ENCODE measurements around the gene GYS1. TPM values are rescaled to one million over a fixed set of nuclear protein-coding genes. Genes with fewer than 3 reads are reported as not detected.

The GYS1 gene
- total and polyA plus RNA-seq, 10 of the 15 experiments (the other 5 are each of a cell fraction or from before 2014, with no cell fraction given) = 3.7 to 62.0 (median 37.3) TPM

DNA sequence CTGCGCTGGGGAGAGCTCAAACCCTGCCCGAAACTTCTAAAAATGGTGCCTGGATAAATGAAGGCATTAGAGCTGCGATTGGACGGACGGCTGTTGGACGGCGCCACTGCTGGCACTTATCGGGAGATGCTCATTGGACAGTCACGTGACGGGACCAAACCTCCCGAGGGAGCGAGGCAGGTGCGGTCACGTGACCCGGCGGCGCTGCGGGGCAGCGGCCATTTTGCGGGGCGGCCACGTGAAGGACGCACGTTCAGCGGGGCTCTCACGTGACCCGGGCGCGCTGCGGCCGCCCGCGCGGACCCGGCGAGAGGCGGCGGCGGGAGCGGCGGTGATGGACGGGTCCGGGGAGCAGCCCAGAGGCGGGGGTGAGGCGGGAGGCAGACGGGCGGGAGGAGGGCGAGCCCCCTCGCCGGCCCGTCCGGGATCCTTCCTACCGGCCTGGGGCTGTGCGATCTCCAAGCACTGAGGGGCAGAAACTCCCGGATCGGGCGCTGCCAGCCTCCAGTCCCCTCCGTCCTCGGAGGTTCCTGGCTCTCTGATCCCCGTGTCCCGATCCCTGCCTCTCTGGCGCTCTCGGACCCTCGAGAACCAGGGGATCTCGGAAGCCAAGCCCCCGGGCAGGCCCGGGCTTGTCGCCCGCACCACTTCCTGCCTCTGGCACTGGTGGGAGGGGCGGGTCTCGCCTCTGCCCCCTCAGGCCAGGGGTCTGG, 38.4 kb downstream of the GYS1 start, which contains the start of gene BAX (continued):
- TF ChIP-seq, protein P1, sequence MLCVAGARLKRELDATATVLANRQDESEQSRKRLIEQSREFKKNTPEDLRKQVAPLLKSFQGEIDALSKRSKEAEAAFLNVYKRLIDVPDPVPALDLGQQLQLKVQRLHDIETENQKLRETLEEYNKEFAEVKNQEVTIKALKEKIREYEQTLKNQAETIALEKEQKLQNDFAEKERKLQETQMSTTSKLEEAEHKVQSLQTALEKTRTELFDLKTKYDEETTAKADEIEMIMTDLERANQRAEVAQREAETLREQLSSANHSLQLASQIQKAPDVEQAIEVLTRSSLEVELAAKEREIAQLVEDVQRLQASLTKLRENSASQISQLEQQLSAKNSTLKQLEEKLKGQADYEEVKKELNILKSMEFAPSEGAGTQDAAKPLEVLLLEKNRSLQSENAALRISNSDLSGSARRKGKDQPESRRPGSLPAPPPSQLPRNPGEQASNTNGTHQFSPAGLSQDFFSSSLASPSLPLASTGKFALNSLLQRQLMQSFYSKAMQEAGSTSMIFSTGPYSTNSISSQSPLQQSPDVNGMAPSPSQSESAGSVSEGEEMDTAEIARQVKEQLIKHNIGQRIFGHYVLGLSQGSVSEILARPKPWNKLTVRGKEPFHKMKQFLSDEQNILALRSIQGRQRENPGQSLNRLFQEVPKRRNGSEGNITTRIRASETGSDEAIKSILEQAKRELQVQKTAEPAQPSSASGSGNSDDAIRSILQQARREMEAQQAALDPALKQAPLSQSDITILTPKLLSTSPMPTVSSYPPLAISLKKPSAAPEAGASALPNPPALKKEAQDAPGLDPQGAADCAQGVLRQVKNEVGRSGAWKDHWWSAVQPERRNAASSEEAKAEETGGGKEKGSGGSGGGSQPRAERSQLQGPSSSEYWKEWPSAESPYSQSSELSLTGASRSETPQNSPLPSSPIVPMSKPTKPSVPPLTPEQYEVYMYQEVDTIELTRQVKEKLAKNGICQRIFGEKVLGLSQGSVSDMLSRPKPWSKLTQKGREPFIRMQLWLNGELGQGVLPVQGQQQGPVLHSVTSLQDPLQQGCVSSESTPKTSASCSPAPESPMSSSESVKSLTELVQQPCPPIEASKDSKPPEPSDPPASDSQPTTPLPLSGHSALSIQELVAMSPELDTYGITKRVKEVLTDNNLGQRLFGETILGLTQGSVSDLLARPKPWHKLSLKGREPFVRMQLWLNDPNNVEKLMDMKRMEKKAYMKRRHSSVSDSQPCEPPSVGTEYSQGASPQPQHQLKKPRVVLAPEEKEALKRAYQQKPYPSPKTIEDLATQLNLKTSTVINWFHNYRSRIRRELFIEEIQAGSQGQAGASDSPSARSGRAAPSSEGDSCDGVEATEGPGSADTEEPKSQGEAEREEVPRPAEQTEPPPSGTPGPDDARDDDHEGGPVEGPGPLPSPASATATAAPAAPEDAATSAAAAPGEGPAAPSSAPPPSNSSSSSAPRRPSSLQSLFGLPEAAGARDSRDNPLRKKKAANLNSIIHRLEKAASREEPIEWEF (IDR thresholded peaks at IDR 0.05; ENCODE audit: insufficient replicate concordance, low read depth, low read length) = no peak
- TF ChIP-seq, protein P2, sequence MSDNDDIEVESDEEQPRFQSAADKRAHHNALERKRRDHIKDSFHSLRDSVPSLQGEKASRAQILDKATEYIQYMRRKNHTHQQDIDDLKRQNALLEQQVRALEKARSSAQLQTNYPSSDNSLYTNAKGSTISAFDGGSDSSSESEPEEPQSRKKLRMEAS (IDR thresholded peaks at IDR 0.05; ENCODE audit: low read depth, low read length) = peak; percentile 98
- TF ChIP-seq GABPA (IDR thresholded peaks at IDR 0.05; ENCODE audit: low read depth) = no peak
- TF ChIP-seq CBX5 (IDR thresholded peaks at IDR 0.05; ENCODE audit: low read depth) = no peak
- TF ChIP-seq, protein P3, sequence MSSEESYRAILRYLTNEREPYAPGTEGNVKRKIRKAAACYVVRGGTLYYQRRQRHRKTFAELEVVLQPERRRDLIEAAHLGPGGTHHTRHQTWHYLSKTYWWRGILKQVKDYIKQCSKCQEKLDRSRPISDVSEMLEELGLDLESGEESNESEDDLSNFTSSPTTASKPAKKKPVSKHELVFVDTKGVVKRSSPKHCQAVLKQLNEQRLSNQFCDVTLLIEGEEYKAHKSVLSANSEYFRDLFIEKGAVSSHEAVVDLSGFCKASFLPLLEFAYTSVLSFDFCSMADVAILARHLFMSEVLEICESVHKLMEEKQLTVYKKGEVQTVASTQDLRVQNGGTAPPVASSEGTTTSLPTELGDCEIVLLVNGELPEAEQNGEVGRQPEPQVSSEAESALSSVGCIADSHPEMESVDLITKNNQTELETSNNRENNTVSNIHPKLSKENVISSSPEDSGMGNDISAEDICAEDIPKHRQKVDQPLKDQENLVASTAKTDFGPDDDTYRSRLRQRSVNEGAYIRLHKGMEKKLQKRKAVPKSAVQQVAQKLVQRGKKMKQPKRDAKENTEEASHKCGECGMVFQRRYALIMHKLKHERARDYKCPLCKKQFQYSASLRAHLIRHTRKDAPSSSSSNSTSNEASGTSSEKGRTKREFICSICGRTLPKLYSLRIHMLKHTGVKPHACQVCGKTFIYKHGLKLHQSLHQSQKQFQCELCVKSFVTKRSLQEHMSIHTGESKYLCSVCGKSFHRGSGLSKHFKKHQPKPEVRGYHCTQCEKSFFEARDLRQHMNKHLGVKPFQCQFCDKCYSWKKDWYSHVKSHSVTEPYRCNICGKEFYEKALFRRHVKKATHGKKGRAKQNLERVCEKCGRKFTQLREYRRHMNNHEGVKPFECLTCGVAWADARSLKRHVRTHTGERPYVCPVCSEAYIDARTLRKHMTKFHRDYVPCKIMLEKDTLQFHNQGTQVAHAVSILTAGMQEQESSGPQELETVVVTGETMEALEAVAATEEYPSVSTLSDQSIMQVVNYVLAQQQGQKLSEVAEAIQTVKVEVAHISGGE (CRISPR knock-in tag; IDR thresholded peaks at IDR 0.05) = peak; percentile 80
- TF ChIP-seq, protein P4, sequence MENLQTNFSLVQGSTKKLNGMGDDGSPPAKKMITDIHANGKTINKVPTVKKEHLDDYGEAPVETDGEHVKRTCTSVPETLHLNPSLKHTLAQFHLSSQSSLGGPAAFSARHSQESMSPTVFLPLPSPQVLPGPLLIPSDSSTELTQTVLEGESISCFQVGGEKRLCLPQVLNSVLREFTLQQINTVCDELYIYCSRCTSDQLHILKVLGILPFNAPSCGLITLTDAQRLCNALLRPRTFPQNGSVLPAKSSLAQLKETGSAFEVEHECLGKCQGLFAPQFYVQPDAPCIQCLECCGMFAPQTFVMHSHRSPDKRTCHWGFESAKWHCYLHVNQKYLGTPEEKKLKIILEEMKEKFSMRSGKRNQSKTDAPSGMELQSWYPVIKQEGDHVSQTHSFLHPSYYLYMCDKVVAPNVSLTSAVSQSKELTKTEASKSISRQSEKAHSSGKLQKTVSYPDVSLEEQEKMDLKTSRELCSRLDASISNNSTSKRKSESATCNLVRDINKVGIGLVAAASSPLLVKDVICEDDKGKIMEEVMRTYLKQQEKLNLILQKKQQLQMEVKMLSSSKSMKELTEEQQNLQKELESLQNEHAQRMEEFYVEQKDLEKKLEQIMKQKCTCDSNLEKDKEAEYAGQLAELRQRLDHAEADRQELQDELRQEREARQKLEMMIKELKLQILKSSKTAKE (IDR thresholded peaks at IDR 0.05; ENCODE audit: low read depth, poor library complexity, severe bottlenecking) = peak; percentile 56
- TF ChIP-seq MYC (IDR thresholded peaks at IDR 0.05; ENCODE audit: insufficient read depth, insufficient read length, insufficient replicate concordance, low read length, severe bottlenecking) = peak; percentile 53
- no peak for TF ChIP-seq WRNIP1 (IDR thresholded peaks at IDR 0.05; ENCODE audit: borderline replicate concordance, low read depth, low read length)
- TF ChIP-seq, protein P5, sequence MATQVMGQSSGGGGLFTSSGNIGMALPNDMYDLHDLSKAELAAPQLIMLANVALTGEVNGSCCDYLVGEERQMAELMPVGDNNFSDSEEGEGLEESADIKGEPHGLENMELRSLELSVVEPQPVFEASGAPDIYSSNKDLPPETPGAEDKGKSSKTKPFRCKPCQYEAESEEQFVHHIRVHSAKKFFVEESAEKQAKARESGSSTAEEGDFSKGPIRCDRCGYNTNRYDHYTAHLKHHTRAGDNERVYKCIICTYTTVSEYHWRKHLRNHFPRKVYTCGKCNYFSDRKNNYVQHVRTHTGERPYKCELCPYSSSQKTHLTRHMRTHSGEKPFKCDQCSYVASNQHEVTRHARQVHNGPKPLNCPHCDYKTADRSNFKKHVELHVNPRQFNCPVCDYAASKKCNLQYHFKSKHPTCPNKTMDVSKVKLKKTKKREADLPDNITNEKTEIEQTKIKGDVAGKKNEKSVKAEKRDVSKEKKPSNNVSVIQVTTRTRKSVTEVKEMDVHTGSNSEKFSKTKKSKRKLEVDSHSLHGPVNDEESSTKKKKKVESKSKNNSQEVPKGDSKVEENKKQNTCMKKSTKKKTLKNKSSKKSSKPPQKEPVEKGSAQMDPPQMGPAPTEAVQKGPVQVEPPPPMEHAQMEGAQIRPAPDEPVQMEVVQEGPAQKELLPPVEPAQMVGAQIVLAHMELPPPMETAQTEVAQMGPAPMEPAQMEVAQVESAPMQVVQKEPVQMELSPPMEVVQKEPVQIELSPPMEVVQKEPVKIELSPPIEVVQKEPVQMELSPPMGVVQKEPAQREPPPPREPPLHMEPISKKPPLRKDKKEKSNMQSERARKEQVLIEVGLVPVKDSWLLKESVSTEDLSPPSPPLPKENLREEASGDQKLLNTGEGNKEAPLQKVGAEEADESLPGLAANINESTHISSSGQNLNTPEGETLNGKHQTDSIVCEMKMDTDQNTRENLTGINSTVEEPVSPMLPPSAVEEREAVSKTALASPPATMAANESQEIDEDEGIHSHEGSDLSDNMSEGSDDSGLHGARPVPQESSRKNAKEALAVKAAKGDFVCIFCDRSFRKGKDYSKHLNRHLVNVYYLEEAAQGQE (IDR thresholded peaks at IDR 0.05; ENCODE audit: low read depth, low read length) = no peak
- no peak for TF ChIP-seq RFX5 (IDR thresholded peaks at IDR 0.05; ENCODE audit: low read depth, low read length)
- TF ChIP-seq IKZF1 (conservative IDR thresholded peaks at IDR 0.05) = peak; percentile 96
- peak; percentile 64; the same call in 1 of the 2 replicates for TF ChIP-seq TAF1 (IDR thresholded peaks at IDR 0.05; ENCODE audit: borderline replicate concordance, low read depth, low read length)
- no peak for TF ChIP-seq SMAD5 (IDR thresholded peaks at IDR 0.05; ENCODE audit: low read depth)

Data from GM12878 (cell line).